ENCODE results near the gene CREG1. TPM values are rescaled to one million over a fixed set of nuclear protein-coding genes. Genes with fewer than 3 reads are reported as not detected.

Gene CREG1
- total and polyA plus RNA-seq, 2 of the 8 experiments (the other 6 are each of a cell fraction or from before 2014, with no cell fraction given): 29.8 to 30.1 TPM

DNA sequence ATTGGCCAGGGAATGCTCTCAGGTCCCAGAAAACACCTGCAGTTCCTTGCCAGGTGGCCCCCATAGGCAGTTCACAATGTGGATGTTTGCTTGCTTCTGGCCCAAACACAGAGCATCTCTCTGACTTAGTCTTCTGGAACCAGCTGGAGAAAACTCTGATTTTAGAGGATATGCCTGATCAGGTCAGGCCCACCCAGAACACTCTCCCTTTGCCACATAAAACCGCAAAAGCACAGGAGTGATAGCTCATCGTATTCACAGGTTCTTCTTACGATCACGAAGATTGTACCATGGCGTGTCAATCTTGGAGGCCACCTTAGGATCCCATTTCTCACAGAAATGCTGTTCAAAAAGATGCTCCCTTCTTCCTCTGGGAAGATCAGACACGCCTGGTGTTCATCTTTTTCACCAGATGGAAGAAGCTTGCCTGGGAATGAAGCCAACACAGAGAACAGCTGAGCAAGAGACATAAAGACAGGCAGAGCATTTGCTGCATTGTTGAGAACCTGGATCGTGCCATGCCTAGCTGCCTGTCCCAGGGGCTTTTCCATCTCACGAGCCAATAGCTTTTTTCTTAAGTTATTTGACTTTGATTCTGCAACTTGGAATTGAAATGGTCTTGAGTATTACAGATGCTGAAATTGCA is 23.6 kb downstream of the CREG1 start:
- Histone ChIP-seq H3K9ac (replicated peaks in 1 of 4; ENCODE audit: extremely low read depth in 1 of 4, low read depth in 3 of 4, low read length in 3 of 4) (no peak overlapping the region), H2AK5ac (ENCODE audit: low read depth, low read length) (no peak overlapping the region), H2BK20ac (ENCODE audit: low read length) (no peak overlapping the region), H3K14ac (ENCODE audit: insufficient read length) (no peak overlapping the region), H3K79me2 (ENCODE audit: control insufficient read depth in 1 of 2, insufficient read depth in 2 of 2, low read length in 2 of 2) (no peaks in the 10 kb centered on the region), H3K36me3 (ENCODE audit: control insufficient read depth in 2 of 4, insufficient read depth in 4 of 4, low read length in 3 of 4) (no peaks in the 10 kb centered on the region), H4K91ac (replicated peaks; ENCODE audit: insufficient read length, low read length) (no peak overlapping the region), H3K9me3 (ENCODE audit: insufficient read depth in 2 of 2, low read depth in 1 of 2, low read length in 1 of 2) (no peaks in the 10 kb centered on the region), H2AFZ (ENCODE audit: low read length) (0 out of 2 replicates have a peak overlapping the region, but pooled peaks have one; percentile 38), H2BK120ac (replicated peaks; ENCODE audit: low read depth, low read length) (no peak overlapping the region), H3K4ac (replicated peaks; ENCODE audit: insufficient read length, low read depth, low read length) (no peak overlapping the region), H3K23ac (ENCODE audit: insufficient read length) (no peak overlapping the region), H4K8ac (ENCODE audit: extremely low read depth, insufficient read depth, low read length) (no peak overlapping the region), H4K20me1 (replicated peaks in 1 of 2; ENCODE audit: control insufficient read depth in 1 of 2, insufficient read depth in 2 of 2, low read length in 2 of 2) (no peaks in the 10 kb centered on the region), H3K23me2 (ENCODE audit: low read depth, low read length) (no peaks in the 10 kb centered on the region), H3K56ac (replicated peaks; ENCODE audit: insufficient read length, low read depth, low read length) (no peak overlapping the region), H3K27me3 (replicated peaks in 1 of 4; ENCODE audit: control insufficient read depth in 3 of 4, extremely low read depth in 1 of 4, insufficient read depth in 3 of 4, low read length in 3 of 4) (0 out of 7 replicates have a peak, but pooled peaks cover 0 to 3% (median 0%) of the 10 kb centered on the region in 4 experiments), H3K18ac (ENCODE audit: extremely low read depth, low read length) (no peak overlapping the region), H2BK15ac (ENCODE audit: low read length) (no peak overlapping the region), H3K27ac (ENCODE audit: low read depth, low read length) (no peak overlapping the region), H3K4me3 (ENCODE audit: extremely low read depth in 1 of 4, insufficient read depth in 2 of 4, low read depth in 3 of 4, low read length in 4 of 4) (no peak overlapping the region), H4K5ac (ENCODE audit: insufficient read length, low read depth, low read length) (no peak overlapping the region), H2BK5ac (ENCODE audit: low read depth, low read length) (no peak overlapping the region), H3K79me1 (ENCODE audit: low read depth, low read length) (no peaks in the 10 kb centered on the region), H2BK12ac (ENCODE audit: low read depth, low read length) (no peak overlapping the region), H3K4me1 (replicated peaks in 1 of 4; ENCODE audit: control insufficient read depth in 3 of 4, insufficient read depth in 4 of 4, low read length in 3 of 4) (peaks cover 0 to 3% (median 0%) of the 10 kb centered on the region in 4 experiments; a peak in 2 of 7 replicates), H3K4me2 (ENCODE audit: insufficient read depth in 1 of 2, low read depth in 2 of 2, low read length in 2 of 2) (no peak overlapping the region)
- ChIA-PET POLR2A (ENCODE audit: partially characterized antibody) (no interaction called here), CTCF (ENCODE audit: partially characterized antibody) (interaction anchor here (0.8 to 3.6 kb wide), 10 partner anchors 10 to 158 kb away, joined by 3 to 25 read pairs (median 6); no protein-coding TSS in a partner anchor)
- no peak for TF ChIP-seq TEAD4 (IDR thresholded peaks at IDR 0.05; ENCODE audit: low read depth, low read length)
- TF ChIP-seq FOSL1 (IDR thresholded peaks at IDR 0.05; ENCODE audit: insufficient read depth, low read depth, low read length): no peak
- WGBS, 2 experiments (ENCODE audit: extremely low coverage in 1 of 2, insufficient coverage in 1 of 2, insufficient read length in 1 of 2, insufficient replicate concordance in 2 of 2, low coverage in 1 of 2, low lambda C conversion rate in 2 of 2, missing lambda C conversion rate in 1 of 2): 88% methylated on average over 8 of the region's 8 CpGs; no CpG with 5 or more reads in 1 of the 2 experiments
- no peak for DNase-seq (ENCODE audit: low read depth in 1 of 2, low spot score in 2 of 2)
- no peak for FAIRE-seq

All from H1 (cell line).